NCI-H187 treated with DMSO at 0.1 percent for 48 hours (cell line): Measurements from ENCODE around the gene GRIK4.

ENCODE experiments used
- DNase-seq: peaks from one replicate; lab custom pipeline; 2025; lab: John Stamatoyannopoulos, UW

The GRIK4 gene

DNA sequence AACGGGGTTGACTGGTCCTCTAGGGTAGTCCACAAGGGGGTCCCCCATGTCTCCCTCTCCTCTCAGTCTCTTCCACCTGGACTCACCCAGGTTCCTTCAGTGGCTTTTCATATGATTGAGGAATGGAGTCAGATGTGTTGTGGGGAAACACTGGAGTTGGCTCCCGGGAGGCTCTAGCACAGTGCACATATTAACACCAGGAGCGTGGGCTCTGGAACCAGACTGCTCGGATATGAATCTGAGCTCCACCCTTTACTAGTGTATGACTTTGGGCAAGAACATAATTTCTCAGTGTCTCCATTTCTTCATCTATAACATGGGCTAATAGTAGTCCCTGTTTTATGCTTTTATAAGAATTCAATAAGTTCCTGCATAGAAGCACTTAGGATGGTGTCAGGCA lies 157.0 kb downstream of the GRIK4 start:
- DNase-seq, result no peak

DNA sequence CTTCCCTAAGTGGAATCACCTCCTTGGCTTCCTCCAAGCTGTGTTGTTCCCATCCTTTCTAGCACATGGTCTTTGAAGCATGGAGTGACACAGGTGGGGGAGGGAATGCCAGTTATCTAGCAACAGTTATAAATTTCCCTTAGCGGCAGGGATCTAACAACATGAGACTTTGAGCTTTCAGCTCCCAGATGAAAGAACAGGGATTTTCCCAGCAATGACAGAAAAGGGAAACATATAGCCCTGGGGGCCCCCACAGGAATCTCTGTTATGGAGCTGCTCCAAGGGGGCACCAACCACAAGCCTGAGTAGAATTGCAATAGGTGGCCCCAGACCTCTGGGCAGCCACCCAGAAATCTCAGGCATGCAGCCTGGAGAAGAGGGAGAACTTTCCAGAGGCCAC lies 163.0 kb downstream of the GRIK4 start:
- DNase-seq, result no peak

DNA sequence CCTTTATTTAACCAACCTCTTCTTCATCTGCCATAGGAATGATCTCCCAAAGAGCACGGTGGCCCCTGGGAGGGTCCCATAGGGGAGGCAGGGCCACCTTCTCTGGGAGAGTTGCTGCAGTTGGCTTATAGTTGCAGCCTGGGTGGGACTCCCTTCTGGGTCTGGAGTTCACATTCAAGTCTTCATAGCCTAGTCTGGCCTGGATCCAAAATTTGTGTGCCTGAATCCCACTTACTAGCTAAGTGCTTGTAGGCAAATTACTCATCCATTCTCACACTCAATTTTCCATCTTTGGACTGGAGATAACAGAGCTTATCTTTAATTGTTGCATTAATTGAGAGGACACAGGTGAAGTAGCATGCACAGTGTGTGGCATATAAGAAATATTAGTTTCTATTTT lies 163.6 kb downstream of the GRIK4 start:
- DNase-seq, result no peak

DNA sequence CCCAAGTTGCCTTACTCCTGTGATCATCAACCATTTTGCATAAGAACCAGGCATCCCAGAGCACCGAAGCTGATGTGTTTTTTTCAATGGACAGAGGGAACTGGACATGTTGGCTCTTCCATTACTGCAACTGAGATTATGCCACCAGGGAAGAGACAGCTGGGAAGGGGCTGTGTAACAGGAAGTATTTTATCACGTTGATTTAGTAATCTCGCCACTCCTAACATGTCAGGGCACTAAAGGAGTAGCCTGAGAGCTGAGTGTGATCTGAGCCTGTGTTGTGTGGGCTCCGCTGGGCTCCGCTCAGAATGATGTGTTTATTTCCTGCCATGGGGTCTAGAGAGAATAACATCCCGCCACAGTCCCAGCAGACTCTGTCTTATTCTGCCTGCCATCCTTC lies 165.4 kb downstream of the GRIK4 start:
- DNase-seq, result no peak

DNA sequence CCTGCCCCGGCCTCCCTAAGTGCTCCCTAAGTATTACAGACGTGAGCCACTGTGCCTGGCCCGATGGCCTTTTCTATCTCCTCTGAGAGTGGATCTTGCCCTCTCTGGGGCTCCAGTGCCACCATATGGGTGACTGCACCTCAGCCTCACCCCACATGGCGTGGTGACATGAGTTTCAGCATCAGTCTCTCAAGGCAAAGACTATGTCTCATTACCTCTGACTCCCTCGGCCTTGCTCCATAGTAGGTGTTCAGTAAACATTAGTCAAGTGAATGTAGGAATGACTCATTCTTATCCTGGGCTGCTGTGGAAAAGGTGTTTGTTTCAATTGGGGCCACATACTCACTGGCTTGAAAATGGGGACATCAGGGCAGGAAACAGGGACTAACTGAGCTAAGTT lies 168.8 kb downstream of the GRIK4 start:
- no peak for DNase-seq

DNA sequence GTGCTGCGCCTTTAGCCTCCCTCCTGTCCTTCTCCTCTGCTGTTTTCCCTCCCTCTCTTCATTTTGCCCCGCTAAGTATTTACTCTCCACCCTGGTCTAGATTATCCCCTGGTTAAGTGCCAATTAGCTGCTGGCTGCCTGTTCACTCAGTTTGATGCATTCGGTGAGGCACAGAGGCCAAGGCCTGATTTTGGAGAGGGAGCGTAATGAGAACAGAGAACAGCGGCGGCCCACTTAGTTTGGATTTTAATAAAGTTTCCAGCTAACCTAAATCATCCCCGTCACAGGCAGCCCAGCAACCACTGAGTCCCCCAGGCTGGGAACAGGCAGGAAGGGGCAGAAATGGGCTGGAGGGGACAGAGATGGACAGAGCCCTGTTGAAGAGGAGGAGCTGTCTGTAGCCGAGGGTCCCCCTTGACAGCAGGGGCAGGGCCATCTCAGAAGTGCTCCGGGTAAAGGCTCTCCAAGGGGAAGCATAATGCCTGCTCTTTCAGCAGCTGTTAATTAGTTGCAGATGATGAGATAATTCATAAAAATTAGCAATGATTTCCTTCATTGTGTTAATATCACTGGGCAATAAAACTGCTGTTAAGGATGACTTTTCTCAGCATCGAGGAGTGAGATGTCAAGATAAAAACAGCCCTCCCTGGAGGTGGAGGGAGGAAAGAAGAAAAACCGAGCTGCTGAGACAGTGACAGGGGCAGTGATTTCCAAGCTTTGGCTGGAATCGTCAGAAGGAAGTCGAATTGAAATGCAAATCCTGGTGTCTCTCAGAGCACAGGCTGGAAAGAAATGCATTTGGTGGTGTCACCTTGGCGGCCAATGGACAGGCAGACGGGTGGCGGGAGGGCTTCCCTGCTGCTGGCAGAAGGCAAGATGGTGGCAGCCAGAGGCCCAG lies 170.1 kb downstream of the GRIK4 start:
- DNase-seq, result no peak

DNA sequence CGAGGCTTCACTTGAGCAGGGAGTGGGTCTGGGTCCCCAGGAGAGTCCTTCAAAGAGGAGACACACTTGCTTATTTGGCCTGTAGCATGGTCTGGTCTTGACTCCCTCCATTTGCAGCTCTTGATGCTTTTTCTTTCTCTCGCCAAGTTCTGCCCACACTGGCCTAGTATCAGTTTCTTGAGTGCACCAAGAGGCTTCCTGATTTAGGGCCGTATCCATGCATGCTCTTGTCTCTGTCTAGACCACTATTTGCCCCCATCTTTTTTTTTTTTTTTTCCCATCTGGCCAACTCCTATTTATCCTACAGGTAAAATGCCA lies 170.7 kb downstream of the GRIK4 start:
- DNase-seq, result no peak

DNA sequence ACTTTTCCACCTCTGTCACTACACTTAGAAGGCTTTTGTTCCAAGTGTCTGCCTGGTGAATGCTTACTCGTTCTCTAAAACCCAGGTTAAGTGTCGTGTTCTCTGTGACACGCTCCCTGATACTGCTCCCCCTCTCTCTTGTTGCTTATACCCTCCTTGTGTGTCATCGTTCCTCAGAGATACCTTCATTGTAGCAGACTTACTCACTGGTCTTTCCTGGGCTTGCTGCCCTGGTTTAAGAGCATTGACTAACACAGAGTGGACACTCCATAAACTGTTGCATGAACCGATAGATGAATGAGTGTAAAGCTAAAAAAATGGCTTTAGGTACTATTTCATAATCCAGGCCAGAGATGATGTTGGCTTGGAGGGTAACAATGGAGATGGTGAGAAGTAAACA lies 171.3 kb downstream of the GRIK4 start:
- DNase-seq, result no peak

DNA sequence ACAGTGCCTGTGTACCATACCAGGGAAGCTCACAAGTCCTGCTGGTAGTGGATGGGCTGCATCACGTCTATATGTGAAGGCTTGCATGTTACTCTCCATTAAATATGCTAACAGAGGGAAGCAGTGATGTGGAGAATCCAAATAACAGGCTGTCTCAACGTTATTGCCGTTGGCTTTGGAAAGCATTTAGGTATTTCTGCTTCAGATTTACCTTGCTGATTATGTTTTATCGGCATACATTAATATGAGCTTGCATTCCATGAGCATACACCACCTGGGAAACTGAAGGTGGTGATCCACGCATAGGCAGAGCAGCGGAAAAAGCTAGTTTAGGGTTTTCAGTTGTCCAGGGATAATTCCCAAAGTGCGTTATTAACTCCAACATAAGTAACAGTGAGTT lies 175.0 kb downstream of the GRIK4 start:
- no peak for DNase-seq

DNA sequence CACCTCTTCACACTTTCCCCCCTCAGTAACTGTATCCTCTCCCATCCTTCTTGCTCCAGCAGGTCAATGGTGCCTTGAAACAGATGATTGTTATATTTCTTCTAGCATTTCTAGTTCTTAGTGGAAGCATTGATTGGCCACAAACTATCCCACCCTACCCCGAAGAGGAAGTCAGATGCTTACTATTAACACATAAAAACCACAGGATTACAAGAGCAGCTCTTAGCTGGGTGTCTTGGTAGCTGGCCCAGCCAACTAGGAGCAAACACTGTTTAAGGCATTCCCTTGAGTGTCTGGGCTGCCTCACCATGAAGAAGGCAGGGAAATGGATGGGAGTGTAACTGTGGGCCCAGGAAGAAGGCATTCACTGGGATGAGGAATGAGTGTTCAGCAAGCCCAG lies 176.6 kb downstream of the GRIK4 start:
- DNase-seq, result no peak

DNA sequence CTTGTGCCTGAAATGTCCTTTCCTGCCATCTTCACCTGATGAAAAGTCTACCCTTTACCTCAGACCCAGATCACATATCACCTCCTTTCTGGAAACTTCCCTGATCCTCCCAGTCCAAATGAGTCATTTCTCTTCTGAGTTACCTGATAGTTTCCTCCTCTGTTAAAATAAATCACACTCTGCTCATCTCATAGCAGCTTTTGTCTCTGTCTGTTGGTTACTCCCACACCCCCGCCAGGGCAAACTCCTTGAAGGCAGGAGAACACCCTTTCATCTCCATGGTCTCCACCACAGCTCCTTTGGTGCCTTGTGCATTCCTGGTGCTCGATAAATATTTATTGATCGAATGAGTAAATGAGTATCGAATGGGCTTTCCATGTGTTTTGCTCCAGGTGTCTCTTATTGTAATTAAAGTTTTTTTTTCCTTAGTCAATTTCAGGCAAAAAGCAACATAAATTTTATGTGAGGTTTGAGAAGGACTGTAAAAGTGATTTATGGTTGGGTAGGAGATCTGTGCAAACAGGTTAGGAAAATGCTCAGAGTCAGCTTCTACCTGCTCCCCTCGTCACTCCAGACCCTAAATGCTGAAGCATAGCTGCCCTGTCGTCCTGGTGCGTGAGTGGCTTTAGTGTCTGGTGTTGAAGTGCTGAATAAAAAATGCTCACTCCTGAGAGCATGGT lies 178.2 kb downstream of the GRIK4 start:
- DNase-seq, result no peak

DNA sequence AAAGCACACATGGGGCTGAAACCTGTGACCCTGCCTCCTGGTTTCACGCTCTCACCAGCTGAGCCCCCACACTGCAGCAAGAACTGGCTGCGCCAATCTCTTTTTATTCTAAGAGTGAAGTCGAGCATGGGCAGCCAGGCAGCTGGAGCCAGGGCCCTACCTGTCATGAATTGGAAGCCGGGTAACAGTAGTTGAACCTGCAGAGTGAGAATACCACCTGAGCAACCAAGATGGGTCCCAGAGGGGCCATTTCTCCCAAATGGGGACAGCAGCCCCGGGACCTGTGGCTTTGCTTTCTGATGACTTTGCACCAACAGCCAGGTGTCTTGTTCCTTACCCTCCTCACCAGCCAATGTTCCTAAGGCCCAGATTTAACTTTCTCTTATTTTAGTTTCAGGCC lies 178.9 kb downstream of the GRIK4 start:
- DNase-seq, result no peak

DNA sequence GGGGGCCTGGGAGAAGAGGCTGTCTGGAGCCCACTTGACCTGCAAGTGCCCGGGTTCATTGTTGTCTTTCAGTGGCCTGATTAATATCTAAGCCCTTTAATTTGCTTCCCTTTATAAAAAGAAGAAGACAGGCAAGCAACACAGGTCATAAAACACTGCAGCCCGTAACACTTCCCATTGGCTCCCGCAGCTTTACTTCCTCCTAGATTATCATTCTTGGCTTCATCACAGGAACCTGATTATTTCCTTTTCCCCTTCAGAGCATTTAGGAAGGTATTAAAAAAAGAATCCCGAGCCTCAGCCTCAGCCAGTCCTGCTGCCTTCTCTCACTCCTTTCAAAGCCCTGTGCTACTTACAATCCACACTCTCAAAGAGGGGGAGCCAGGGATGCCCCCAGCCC lies 183.2 kb downstream of the GRIK4 start:
- no peak for DNase-seq

DNA sequence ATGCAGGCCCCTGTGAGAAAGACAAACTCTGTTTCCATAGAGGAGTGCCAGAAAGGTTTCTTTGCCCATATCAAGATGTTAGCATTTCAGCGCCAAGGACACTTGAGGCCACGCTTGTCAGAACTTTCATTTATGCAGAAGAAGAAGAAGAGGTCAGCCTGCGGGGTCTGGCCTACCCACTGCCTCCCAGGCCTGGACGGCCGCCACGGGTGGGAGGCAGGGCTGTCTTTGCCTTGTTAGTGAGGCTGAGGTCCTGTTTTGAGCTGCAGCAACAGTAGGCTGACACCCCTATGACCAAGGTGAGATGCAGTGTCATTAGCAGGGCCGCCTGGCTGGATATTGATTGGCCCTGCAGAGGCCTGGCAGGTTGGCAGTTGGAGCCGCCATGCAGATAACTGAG lies 183.9 kb downstream of the GRIK4 start:
- no peak for DNase-seq

DNA sequence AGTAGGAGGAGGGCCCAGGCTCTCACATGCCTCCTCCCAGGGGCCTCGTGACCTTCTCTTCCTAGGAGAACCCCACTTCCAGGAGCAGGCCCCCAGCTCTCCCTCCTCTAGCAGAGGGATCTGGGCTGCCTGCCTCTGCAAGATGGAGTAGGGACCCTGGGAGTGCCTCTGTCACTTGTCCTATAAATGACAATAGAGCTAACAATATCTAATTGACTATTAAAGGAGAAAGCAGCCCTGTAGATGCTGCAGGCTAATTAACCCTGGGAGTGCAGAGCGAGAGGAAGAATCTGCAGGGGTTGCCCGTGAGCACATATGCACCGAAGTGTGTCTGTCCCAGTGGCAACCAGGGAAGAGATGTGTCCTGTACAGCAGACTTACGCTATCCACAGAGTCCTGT lies 184.4 kb downstream of the GRIK4 start:
- no peak for DNase-seq

DNA sequence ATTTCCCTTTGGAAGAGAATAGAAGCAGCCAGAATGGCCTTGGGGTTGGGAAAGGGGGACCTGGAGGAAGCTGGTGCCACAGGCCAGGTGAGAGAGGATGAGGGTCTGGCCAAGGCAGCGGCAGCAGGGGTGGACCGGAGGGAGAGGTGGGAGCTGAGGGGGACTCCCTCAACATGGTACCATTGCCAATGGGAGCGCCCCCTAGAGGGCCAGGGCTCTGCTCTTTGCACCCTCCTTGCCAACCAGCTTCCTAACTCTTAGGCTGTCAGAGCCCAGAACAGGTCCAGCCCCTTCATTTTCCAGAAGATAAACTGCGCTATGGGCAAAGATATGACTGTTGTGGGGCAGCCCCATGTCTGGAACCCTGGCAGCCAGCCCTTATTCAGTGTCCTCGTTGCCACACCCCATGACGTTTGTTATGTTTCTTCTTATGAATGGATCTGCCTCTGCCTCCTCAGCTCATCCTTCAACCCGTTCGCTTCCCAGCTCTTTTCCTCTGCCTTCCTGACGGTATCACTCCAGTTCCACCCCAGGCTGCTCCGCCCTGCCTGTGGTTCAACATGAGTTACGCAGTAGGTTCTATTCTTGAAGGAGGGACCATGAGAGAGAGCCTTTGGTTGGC lies 185.2 kb downstream of the GRIK4 start:
- DNase-seq, result no peak

DNA sequence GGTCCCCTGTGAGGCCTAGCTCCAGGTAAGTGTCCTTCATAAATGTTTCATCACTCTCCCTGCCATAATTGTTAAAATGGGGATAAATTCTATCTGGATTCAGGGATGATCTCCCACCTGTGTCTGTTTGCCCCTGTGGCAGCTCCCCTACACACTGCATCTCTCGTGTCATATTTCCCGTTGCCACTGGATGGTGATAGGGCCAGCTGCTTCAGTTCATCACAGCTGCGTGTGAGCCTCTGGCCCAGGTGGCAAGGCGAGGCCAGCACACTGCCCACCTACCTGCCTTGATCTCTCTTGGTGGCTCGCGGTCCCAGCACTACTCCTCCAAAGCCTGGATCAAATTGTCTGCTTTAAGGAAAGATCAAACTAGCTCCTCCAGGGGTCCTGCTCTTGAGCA lies 187.4 kb downstream of the GRIK4 start:
- DNase-seq, result no peak

DNA sequence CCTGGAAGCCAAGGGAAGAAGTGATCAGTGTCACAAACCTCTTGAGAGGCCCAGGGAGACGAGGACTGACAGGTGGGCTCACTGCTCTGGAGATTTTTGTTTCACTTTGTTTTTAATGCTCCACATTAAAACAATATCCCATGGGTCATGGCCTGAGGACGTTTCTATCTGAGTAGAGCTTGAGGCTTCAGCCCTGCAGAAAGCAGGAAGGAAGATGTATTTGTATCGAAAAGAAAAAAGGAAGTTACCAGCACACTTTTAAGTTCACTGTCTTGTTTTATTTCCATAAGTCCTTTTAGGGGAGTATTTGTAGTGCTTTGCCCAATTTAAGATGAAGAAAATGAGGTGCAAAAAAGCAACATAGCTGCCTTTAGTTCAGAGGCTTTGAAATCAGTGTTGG lies 191.1 kb downstream of the GRIK4 start:
- DNase-seq, result no peak

DNA sequence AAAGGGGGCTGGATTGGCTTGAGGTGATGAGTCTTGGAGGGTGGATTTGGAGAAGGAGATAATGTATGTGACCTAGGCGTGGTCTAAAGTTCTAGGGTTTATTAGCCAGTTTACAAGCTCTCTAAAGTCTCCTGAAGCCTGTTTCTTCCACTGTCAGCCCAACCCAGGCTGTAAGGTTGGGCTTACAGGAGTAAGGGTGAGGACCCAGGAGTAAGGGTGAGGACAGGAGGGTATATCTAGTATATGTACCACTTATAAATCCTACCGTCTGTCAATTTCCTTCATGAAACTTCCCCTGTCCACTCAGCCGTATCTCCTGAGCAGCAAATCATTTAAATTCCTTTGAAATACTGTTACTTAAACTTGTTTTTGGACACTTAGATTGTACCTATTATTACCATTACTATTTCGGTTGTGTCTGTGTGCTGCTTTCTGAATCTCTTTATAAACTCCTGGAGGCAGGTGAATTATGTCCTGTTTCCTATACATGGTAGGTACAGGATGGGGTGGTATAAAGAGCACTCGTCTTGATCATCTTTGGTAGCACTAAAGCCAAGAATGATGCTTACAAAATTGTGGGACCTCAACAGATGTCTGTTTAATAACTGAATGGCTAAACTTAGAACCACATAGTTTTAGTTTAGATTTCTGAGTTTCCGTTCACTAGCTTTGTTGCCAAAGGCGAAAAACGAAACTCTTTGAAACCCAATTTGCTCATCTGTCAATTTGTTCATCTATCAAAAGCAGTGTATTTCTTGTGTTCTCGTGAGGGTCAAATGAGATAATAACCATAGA lies 192.0 kb downstream of the GRIK4 start:
- no peak for DNase-seq

DNA sequence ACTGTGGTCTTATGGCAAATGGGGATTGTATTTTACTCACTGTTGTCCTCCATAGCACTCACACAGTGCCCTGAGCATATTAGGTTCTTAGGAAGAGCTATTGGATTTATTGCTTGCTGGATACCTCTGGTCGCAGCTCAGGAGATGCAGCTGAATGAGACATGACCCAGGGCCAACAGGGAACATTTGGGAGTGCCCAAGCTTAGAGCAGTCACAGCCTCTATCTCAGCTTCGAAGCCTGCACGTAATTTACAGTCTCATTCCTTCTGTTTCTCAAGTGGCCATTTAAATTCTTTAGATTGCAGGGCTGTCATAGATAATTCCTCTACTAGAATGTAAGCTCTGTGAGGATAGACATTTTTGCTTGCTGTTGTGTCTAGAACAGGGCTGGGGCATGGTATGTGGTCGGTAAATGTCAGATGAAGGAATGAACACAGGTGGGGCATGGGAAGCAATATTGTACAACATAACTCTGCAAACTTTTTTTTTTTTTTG lies 192.8 kb downstream of the GRIK4 start:
- DNase-seq, result no peak

DNA sequence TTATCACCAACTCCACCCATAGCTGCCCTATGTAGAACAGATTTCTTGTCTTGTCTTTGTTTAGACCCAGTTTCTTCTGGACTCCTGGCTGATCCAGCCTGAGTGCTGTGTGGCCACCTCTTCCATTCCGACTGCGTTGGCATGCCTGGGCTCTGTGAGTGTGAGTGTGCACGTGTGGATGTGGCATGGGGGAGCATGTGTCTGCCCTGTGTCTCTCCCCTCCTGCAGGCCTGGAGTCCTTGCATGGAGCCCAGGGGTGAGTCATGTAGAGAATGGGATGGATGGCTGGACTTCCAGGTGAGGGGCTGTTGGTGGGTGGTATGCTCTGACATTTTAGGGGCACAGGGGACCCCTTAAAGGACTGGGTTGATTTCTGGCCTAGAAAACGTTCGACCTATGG lies 194.7 kb downstream of the GRIK4 start:
- no peak for DNase-seq

DNA sequence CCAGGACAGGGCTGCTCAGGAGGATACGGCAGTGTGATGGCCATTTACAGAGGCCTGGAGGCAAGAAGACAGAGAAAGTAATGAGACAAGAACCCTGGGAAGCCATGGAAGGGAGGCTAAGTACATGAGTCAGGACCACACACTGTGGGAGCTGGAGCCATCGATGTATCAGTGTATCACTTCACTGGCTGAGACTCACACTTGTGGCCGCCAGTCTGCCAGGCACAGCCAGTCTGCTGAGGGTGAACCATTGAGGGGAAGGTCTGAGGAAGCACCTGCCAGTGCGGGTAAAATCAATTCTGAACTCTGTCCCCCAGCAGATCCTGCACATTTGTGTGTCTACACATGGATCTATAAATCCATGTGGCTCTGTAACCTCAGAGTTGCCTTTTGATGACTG lies 195.6 kb downstream of the GRIK4 start:
- DNase-seq, result no peak
